Neural cell (in vitro differentiated cells): Measurements from ENCODE around the gene SQSTM1.

Experiments used
- EP300 ChIP-seq: fragments of 450-650 bp; conservative IDR thresholded peaks from 2 replicates; pipeline ENCODE4 v1.6.1; 2014; ENCODE audit warnings: antibody characterized with exemption, mild to moderate bottlenecking, moderate library complexity; ENCODE audit not compliant: poor library complexity, severe bottlenecking
- MXI1 ChIP-seq: fragments of 450-650 bp; conservative IDR thresholded peaks from 2 replicates; pipeline ENCODE4 v1.6.1; 2014; ENCODE audit warnings: antibody characterized with exemption, mild to moderate bottlenecking; ENCODE audit not compliant: poor library complexity, severe bottlenecking
- TF ChIP-seq, protein P1 (sequence below): fragments of 450-650 bp; IDR thresholded peaks from 2 replicates; pipeline ENCODE4 v1.5.1; 2014; ENCODE audit warnings: antibody characterized with exemption, mild to moderate bottlenecking, moderate library complexity; ENCODE audit not compliant: poor library complexity, severe bottlenecking

GRCh38 chr5:179829732-179830435 is 9.2 kb downstream of the SQSTM1 start:
- TF ChIP-seq, protein P1, sequence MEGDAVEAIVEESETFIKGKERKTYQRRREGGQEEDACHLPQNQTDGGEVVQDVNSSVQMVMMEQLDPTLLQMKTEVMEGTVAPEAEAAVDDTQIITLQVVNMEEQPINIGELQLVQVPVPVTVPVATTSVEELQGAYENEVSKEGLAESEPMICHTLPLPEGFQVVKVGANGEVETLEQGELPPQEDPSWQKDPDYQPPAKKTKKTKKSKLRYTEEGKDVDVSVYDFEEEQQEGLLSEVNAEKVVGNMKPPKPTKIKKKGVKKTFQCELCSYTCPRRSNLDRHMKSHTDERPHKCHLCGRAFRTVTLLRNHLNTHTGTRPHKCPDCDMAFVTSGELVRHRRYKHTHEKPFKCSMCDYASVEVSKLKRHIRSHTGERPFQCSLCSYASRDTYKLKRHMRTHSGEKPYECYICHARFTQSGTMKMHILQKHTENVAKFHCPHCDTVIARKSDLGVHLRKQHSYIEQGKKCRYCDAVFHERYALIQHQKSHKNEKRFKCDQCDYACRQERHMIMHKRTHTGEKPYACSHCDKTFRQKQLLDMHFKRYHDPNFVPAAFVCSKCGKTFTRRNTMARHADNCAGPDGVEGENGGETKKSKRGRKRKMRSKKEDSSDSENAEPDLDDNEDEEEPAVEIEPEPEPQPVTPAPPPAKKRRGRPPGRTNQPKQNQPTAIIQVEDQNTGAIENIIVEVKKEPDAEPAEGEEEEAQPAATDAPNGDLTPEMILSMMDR, result no peak
- no peak for TF ChIP-seq EP300
- TF ChIP-seq MXI1, result no peak
